GM12892 (cell line): Measurements from ENCODE around the gene DUSP2.

Source experiments
- POLR2A ChIP-seq: IDR thresholded peaks from 2 replicates; pipeline ENCODE4 v1.6.1; 2011; ENCODE audit warnings: low read depth, low read length, control low read depth
- POLR2AphosphoS5 ChIP-seq: IDR thresholded peaks from 2 replicates; pipeline ENCODE4 v1.6.1; 2011; ENCODE audit warnings: low read depth, low read length, control low read depth
- TAF1 ChIP-seq: IDR thresholded peaks from 2 replicates; pipeline ENCODE4 v1.6.1; 2011; ENCODE audit warnings: low read depth, mild to moderate bottlenecking, control low read depth, low read length, borderline replicate concordance

- TF ChIP-seq POLR2A (no peak), TAF1 (no peak), POLR2AphosphoS5 (no peak)
Observed at GRCh38 chr2:96186562-96186961, 41.3 kb upstream of the DUSP2 start.
